ENCODE results near the gene CARHSP1.
"Not testable (repeated sequence)": the region's sequence is repeated elsewhere in the genome, so short reads cannot be mapped to it uniquely, and the experiment has no call there.

Gene CARHSP1

GRCh38 chr16:8853150-8853549 is 15.7 kb downstream of the CARHSP1 start:
- DNase-seq = no peak

- DNase-seq = no peak
Measured at GRCh38 chr16:8852534-8852933, 16.3 kb downstream of the CARHSP1 start.

DNA sequence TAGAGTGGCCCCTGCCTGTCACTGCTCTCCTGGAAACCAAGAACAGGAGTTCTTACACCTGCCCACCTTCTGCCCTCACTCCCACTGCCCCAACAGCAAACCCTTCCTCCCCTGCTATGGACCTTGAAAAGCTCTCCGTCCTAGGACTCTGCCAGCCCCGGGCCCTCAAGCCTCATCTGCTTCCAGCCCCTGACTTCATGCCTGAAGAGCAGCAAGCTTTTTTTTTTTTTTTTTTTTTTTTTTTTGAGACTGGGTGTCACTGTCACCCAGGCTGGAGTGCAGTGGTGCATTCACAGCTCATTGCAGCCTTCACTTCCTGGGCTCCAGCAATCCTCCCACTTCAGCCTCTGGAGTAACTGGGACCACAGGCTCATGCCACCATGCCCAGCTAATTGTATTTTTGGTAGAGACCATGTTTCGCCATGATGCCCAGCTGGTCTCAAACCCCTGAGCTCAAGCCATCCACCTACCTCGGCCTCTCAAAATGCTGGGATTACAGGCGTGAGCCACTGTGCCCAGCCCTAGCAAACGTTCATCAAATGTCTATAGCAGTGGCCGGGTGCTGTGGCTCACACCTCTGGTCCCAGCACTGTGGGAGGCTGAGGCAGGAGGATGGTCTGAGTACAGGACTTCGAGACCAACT is 16.9 kb downstream of the CARHSP1 start:
- no peak for DNase-seq

DNA sequence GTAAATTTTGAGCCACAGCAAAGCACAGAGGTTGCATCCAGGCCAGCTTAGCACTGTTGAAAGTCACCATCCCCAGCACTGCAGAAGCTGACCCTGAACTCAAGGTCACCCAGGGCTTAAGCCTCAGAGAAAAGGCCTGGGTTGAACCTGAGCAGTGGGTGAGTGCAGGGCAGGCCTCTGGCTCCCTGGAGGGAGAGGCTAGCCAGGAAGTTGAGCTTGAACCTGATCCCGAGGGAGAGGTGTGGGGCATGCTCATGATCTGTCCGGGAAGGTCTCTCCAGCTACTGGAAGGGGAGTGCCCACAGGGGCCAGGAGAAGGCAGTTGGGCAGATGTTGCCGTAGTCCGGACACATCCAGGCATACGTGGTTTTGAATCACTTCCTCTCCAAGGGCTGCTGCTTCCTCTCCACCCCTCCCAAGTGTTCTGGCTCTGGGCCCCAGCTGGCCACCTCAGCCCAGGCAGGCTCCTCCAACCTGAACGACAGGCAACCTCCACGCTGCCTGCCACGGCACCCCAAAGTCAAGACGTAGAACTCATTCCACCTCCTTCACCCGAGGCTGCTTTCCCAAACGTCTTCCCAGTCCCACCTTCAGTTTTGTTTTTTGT is 18.4 kb downstream of the CARHSP1 start:
- DNase-seq = no peak

DNA sequence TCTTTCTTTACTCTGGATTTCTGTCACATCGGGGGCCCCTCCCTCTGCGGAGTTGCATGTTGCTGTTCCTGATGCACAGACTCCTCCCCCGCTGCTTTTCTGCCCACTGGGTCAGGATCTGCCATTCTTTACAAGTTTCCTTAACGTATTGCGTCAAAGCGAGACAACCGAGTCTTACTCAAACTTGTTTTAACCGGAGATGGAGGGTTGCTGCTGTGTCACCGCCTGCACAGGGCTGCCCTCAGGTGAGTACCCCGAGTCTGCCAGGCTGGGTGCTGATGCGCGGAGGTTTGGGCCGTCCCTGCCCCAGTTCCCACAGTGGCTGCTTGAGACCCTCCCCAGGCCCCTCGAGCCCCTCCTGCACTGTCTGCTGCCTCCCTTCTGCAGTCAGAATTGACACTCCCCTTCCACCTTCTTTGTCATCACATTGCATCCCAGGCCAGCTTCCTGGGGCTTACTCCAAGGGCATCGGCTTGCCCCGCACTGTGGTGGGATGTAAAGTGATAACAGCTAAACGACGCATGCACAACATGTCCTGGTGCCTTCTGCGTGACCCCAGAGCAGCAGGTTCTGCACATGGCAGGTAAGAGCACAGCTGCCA is 19.3 kb downstream of the CARHSP1 start:
- DNase-seq = no peak

DNA sequence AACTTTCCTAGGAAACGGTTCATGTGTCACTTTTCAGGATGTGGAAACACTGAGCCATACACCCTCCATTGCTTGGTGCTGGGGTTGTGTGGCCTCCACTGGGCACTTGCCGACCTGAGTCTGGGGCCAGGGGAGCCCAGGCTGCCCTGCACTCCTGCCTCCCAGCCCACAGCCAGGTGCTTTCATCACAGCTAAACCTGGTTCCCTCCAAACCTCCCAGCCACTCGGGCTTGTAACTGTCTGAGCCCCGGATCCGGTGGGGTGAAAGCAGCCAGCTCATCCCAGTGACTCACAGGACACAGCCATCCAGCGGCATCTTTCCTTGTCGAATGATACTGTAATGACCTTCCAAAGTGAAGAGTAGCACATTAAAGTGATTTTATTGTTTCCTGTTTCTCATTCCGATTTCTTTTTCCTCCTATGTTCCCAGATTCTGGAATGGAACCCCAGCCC is 19.8 kb downstream of the CARHSP1 start:
- no peak for DNase-seq

GRCh38 chr16:8848231-8848938 is 20.4 kb downstream of the CARHSP1 start:
- no peak for DNase-seq

DNA sequence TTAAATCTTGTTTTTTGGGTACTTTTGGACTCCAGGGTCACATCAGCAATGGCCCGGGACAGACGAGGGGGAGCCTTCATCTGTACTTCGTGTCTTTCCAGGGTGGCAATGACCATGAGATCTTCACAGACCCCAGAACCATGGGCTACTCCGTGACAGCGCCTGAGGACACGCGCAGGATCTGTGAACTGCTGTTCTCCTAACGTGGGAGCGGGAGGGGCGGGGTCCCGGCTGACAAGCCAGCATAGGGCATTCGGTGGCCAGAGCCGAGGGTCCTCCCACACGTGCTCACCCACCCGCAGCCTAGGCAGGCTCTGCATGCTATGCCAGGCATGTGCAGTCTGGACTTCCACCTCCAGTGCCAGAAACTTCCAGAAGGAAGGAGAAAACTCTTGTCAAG is 21.2 kb downstream of the CARHSP1 start:
- DNase-seq = no peak

DNA sequence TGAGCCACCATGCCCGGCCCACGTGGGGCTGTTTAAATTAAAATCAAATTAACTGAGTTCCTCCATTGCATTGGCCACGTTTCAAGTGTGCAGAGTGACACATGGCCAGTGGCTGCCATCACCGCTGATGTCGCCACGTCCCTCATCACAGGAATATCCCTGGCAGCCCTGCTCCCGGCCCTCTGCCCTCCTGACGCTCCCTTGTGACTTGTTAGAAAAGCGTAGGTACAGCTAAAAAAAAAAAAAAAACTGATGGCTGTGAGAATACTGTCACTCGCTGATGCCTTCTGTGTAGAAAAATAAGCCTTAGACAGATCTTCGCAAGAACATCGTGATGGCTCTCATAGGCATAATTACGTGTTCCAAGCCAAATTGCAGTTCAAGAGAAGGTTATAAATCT is 21.7 kb downstream of the CARHSP1 start:
- no peak for DNase-seq

DNA sequence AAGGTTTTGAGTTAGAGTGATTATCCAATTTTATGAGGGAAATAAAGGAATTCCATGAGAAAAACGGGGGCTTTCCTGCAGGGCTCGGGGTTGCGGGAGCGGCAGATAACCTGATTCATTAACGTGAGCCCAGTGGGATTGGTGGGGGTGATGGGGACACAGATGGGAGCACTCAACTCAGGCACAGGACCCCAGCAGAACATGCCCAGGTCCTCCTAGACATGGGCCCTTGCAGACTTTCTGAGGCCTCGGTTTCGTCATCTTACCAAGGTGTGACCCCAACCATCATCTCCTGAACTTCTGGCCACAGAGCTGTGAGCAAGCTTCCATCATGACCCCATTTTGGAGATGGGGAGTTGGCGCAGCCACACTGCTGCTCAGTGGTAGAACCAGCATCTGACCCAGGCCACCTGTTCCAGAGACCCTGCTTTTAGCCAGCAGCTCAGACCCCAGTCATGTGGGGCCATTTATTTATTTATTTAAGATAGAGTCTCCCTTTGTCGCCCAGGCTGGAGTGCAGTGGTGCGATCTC is 22.3 kb downstream of the CARHSP1 start:
- DNase-seq = no peak

GRCh38 chr16:8845699-8846298 is 23.0 kb downstream of the CARHSP1 start:
- DNase-seq = no peak

GRCh38 chr16:8843296-8843695 is 25.5 kb downstream of the CARHSP1 start:
- not testable (repeated sequence) for DNase-seq

DNA sequence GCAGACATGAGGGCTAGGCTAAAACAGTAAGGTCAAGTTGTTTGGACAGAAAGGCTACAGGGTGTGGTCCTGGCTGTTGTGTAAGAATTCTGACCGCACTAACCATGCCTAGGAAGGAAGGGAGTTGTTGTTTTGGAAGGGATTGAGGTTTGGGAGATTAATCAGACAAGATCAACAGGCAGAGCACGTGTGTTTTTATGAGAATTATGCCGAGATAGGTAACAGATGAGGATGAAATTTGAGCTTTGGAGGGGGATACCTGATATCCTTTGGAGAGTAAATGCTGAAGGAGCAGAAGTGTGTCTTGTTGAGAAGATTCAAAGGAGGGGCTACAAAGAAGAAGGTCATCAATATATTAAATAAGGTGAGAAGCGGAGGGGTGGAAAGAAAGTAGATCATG is 26.8 kb downstream of the CARHSP1 start:
- DNase-seq = not testable (repeated sequence)

GRCh38 chr16:8837594-8837993 is 31.2 kb downstream of the CARHSP1 start:
- not testable (repeated sequence) for DNase-seq

GRCh38 chr16:8836797-8837196 is 32.0 kb downstream of the CARHSP1 start:
- DNase-seq = not testable (repeated sequence)

DNA sequence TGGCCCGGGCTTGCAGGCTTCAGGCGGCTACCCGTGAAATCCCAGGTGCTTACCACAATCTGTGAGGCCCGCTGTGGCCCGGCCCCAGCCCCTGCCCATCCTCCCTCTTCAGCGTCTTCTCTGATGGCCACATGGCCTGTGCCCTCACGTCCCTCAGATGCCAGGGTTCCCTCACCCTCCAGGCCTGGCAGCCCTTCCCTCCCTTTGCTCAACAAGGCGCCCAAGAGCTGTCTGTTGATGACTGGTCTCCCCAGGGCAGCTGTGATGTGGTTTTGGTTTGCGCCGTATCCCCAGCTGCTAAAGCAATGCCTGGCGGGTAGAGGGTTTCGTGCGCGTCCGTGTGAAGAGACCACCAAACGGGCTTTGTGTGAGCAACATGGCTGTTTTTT is 36.1 kb downstream of the CARHSP1 start:
- DNase-seq = no peak

DNA sequence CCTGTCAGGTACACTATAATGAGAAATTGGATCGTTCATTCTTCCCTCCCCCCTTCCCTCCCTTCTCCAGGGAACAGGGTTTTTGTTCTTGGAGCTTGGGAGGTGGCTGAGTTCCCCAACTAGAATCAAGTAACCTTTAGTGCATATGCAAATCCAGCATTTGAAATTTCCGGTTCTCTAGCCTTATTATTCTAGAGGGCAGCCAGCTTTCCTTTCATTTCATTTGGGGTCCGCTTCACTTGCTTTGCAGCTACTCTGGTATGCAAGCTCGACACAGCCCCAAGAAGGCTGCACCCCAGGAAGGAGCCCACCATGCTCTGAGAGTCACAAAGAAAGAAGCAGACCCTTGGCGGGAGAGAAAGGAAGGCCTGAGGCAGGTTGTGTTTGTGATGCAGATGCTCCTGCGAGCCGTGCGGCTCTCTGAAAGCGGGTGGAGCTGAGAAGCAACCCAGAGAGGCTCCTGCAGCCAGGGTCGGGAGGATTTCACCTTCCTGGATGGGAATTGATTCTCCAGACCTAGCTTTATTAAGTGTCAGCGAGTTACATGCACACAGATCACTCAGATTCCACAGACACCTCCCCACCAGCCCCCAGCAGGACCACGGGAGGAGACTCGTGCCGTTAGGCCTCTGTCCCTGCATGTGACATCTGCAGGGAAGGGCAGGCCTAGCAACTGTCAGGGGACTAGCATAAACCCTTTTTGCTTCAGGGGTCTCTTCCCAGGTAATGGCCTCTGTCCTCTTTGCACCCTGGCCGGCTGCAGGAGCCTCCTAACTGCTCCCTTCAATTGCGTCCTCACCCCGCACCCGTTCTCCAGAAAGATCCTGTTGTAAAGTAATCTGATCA is 36.7 kb downstream of the CARHSP1 start:
- no peak for DNase-seq

GRCh38 chr16:8831450-8831849 is 37.4 kb downstream of the CARHSP1 start:
- DNase-seq = no peak

DNA sequence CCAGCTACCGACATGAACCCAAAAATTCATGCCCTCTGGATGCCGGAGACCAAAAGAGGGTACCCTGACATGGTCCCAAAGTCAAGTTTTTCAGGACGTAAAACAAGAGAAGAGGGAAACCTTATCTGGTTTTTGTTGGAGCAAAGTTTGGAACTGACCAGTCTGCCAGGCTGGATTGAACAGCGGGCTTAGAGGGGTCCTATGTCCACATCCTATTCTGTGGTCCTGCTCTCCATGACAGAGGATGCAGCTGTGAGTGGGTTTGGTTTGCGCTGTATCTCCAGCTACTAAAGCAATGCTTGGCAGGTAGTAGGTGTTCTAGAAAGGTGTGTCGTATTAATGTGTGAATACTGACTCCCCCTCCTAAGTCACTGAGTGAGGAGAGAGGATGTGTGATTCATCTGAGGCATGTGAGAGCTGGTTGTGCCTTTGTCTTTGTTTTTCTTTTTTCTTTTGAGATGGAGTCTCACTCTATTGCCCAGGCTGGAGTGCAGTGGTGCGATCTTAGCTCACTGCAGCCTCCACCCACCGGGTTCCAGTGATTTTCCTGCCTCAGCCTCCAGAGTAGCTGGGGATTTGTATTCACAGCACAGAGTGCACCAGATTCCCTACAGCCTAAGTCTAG is 40.2 kb downstream of the CARHSP1 start:
- no peak for DNase-seq

- DNase-seq = no peak
Measured at GRCh38 chr16:8826278-8826879, 42.4 kb downstream of the CARHSP1 start.

DNA sequence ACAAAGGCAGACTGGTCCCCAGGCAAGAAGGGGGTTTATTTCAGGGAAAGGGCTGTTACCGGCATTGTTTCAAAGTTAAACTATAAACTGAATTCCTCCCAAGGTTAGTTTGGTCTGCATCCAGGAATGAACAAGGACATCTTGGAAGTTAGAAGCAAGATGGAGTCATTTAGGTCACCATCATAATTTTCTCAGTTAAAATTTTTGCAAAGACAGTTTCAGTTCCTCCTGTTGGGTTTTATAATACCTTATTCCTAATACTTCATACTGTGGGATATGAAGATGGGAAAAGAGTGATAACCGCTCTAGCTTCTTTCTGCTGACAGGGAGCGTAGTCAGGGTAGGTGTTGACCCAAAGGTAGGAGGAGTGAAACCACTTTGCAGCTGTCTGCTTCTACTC is 46.4 kb downstream of the CARHSP1 start:
- no peak for DNase-seq
